ENCODE results near the gene RAB19. TPM values are rescaled to one million over a fixed set of nuclear protein-coding genes. Genes with fewer than 3 reads are reported as not detected.
A peak's percentile ranks its signal among the peaks of the same experiment; 100 is the strongest.

RAB19 gene
- total and polyA plus RNA-seq, 9 of the 15 experiments (the other 6 are each of a cell fraction or from before 2014, with no cell fraction given), result not detected

GRCh38 chr7:140391634-140392033 lies 12.2 kb upstream of the RAB19 start (continued):
- no peak for TF ChIP-seq CHCHD3 (CRISPR knock-in tag; IDR thresholded peaks at IDR 0.05)
- TF ChIP-seq, protein P1, sequence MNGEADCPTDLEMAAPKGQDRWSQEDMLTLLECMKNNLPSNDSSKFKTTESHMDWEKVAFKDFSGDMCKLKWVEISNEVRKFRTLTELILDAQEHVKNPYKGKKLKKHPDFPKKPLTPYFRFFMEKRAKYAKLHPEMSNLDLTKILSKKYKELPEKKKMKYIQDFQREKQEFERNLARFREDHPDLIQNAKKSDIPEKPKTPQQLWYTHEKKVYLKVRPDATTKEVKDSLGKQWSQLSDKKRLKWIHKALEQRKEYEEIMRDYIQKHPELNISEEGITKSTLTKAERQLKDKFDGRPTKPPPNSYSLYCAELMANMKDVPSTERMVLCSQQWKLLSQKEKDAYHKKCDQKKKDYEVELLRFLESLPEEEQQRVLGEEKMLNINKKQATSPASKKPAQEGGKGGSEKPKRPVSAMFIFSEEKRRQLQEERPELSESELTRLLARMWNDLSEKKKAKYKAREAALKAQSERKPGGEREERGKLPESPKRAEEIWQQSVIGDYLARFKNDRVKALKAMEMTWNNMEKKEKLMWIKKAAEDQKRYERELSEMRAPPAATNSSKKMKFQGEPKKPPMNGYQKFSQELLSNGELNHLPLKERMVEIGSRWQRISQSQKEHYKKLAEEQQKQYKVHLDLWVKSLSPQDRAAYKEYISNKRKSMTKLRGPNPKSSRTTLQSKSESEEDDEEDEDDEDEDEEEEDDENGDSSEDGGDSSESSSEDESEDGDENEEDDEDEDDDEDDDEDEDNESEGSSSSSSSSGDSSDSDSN (IDR thresholded peaks at IDR 0.05; ENCODE audit: borderline replicate concordance in 1 of 2, low read depth in 2 of 2, low read length in 2 of 2), result no peak
- no peak for TF ChIP-seq YY1 (IDR thresholded peaks at IDR 0.05; ENCODE audit: borderline replicate concordance in 1 of 3, control insufficient read depth in 1 of 3, extremely low read depth in 1 of 3, insufficient read depth in 3 of 3, insufficient read length in 1 of 3, insufficient replicate concordance in 2 of 3, low read depth in 1 of 3, low read length in 2 of 3)
- TF ChIP-seq ETS2 (tag; IDR thresholded peaks at IDR 0.05; ENCODE audit: borderline replicate concordance, poor library complexity, severe bottlenecking), result no peak
- no peak for TF ChIP-seq ZNF224 (CRISPR knock-in tag; IDR thresholded peaks at IDR 0.05)
- TF ChIP-seq ZNF77 (CRISPR knock-in tag; IDR thresholded peaks at IDR 0.05), result no peak
- no peak for TF ChIP-seq ZNF3 (CRISPR knock-in tag; IDR thresholded peaks at IDR 0.05)
- peak; percentile 94 for TF ChIP-seq HDAC2 (IDR thresholded peaks at IDR 0.05)
- TF ChIP-seq MCM3 (IDR thresholded peaks at IDR 0.05), result no peak
- TF ChIP-seq ZNF778 (CRISPR knock-in tag; IDR thresholded peaks at IDR 0.05), result no peak
- no peak for TF ChIP-seq HNRNPLL (IDR thresholded peaks at IDR 0.05; ENCODE audit: low read depth, low read length, poor library complexity, severe bottlenecking)
- no peak for TF ChIP-seq ZFX (CRISPR knock-in tag; IDR thresholded peaks at IDR 0.05)
- no peak for TF ChIP-seq SAFB2 (IDR thresholded peaks at IDR 0.05; ENCODE audit: borderline replicate concordance, low read depth, low read length, severe bottlenecking)
- TF ChIP-seq PHF8 (IDR thresholded peaks at IDR 0.05; ENCODE audit: borderline replicate concordance, low read length), result no peak
- TF ChIP-seq, protein P2, sequence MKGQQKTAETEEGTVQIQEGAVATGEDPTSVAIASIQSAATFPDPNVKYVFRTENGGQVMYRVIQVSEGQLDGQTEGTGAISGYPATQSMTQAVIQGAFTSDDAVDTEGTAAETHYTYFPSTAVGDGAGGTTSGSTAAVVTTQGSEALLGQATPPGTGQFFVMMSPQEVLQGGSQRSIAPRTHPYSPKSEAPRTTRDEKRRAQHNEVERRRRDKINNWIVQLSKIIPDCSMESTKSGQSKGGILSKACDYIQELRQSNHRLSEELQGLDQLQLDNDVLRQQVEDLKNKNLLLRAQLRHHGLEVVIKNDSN (CRISPR knock-in tag; IDR thresholded peaks at IDR 0.05), result no peak
- no peak for TF ChIP-seq RBM34 (IDR thresholded peaks at IDR 0.05; ENCODE audit: borderline replicate concordance, insufficient read depth, low read length)
- no peak for TF ChIP-seq TCF7L2 (IDR thresholded peaks at IDR 0.05; ENCODE audit: low read depth, low read length)
- TF ChIP-seq TFE3 (CRISPR knock-in tag; IDR thresholded peaks at IDR 0.05), result no peak
- no peak for TF ChIP-seq EP400 (IDR thresholded peaks at IDR 0.05)
- TF ChIP-seq ZNF277 (CRISPR knock-in tag; IDR thresholded peaks at IDR 0.05; ENCODE audit: borderline replicate concordance), result no peak
- TF ChIP-seq ZNF133 (CRISPR knock-in tag; IDR thresholded peaks at IDR 0.05), result no peak
- no peak for TF ChIP-seq BACH1 (tag; IDR thresholded peaks at IDR 0.05)
